K562 (cell line): ENCODE results near the gene CKMT2. TPM values are rescaled to one million over a fixed set of nuclear protein-coding genes. Genes with fewer than 3 reads are reported as not detected.

Experiments used
- ARID3B ChIP-seq: fragments of 250-450 bp; sonication (Bioruptor Pico); IDR thresholded peaks from 2 replicates; pipeline ENCODE4 v1.4.0; 2020; ENCODE audit warnings: borderline replicate concordance
- BRCA1 ChIP-seq, 2 experiments: fragments of 450-650 bp in 1 of 2; sonication (generic) in 1 of 2; formaldehyde crosslinking in 1 of 2; IDR thresholded peaks; 2 replicates each; pipeline versions ENCODE4 v1.5.0 to v1.6.1; 2017 to 2020; ENCODE audit warnings: mild to moderate bottlenecking in 1 of 2, missing genetic modification reagents in 1 of 2
- CHD1 ChIP-seq: fragments of 200-600 bp; sonication (generic); IDR thresholded peaks from one replicate; pipeline ENCODE4 v1.6.1; 2012; ENCODE audit warnings: mild to moderate bottlenecking, moderate library complexity, low read length, inconsistent platforms
- EGR1 ChIP-seq: fragments of 450-650 bp; conservative IDR thresholded peaks from 2 replicates; pipeline ENCODE4 v1.6.1; 2017; ENCODE audit warnings: mild to moderate bottlenecking
- ESRRA ChIP-seq: fragments of 450-650 bp; IDR thresholded peaks from 2 replicates; pipeline ENCODE4 v1.6.1; 2014; ENCODE audit warnings: low read depth, mild to moderate bottlenecking, moderate library complexity, borderline replicate concordance
- ETV6 ChIP-seq, 3 experiments: fragments of 150-350 bp in 1 of 3; sonication (generic) in 1 of 3; formaldehyde crosslinking in 1 of 3; IDR thresholded peaks; 2 replicates each; pipeline versions ENCODE4 v1.6.1 to v1.8.0; 2014 to 2022; ENCODE audit warnings: borderline replicate concordance in 2 of 3, low read depth in 2 of 3, antibody characterized with exemption in 1 of 3, low read length in 1 of 3, mild to moderate bottlenecking in 1 of 3, missing genetic modification reagents in 1 of 3
- FOXA1 ChIP-seq: fragments of 450-650 bp; IDR thresholded peaks from 2 replicates; pipeline ENCODE4 v1.6.1; 2016; ENCODE audit warnings: mild to moderate bottlenecking, borderline replicate concordance
- KDM2B ChIP-seq: fragments of 250-450 bp; sonication (Bioruptor Pico); IDR thresholded peaks from 2 replicates; pipeline ENCODE4 v1.8.0; 2021; ENCODE audit warnings: mild to moderate bottlenecking, moderate library complexity
- MCM2 ChIP-seq: fragments of 450-650 bp; IDR thresholded peaks from 2 replicates; pipeline ENCODE4 v1.6.1; 2017; ENCODE audit warnings: low read depth, mild to moderate bottlenecking
- PPARD ChIP-seq: fragments of 250-450 bp; sonication (Bioruptor Pico); IDR thresholded peaks from 2 replicates; pipeline ENCODE4 v1.8.0; 2022; ENCODE audit warnings: inconsistent platforms, mild to moderate bottlenecking, moderate library complexity
- SETDB1 ChIP-seq: IDR thresholded peaks from one replicate; pipeline ENCODE4 v1.6.1; 2012; ENCODE audit warnings: low read length, control low read depth, inconsistent platforms
- TAF15 ChIP-seq: fragments of 200-400 bp; formaldehyde crosslinking; IDR thresholded peaks from 2 replicates; pipeline ENCODE4 v1.6.1; 2017; ENCODE audit warnings: mild to moderate bottlenecking, low read depth, low read length, moderate library complexity
- ZNF121 ChIP-seq: sonication (generic); formaldehyde crosslinking; conservative IDR thresholded peaks from 2 replicates; pipeline ENCODE4 v1.8.0; 2022; ENCODE audit warnings: missing genetic modification reagents
- ZNF24 ChIP-seq: fragments of 450-650 bp; IDR thresholded peaks from 2 replicates; pipeline ENCODE4 v1.6.1; 2016
- polyA plus RNA-seq, 8 experiments: library from polyadenylated mRNA; depleted of rRNA in 4 of 8; stranded (reverse) in 5 of 8; unstranded in 3 of 8; fragments of >200 nt; fragmentation: Nextera tagmentation in 2 of 8; fragmentation: Illumina TruSeq in 1 of 8; extraction: Ambion mirVana in 2 of 8; extraction: Trizol in 1 of 8; gene quantifications; 2 replicates each; pipeline versions ENCODE4 v1.2.1 to v1.2.3, GENCODE V29; 2011 to 2014; ENCODE audit warnings: inconsistent platforms in 1 of 8, missing spikeins in 1 of 8
- total RNA-seq, 7 experiments: library from RNA; depleted of rRNA in 6 of 7; stranded (reverse); fragments of >200 nt in 6 of 7; fragmentation: Illumina TruSeq in 2 of 7; extraction: Trizol in 2 of 7; gene quantifications; 2 replicates each; pipeline versions ENCODE4 v1.2.1 to v1.2.3, GENCODE V29; 2011 to 2021; ENCODE audit warnings: low replicate concordance in 1 of 7
- TF ChIP-seq, protein P1 (sequence below), 2 experiments: fragments of 450-650 bp in 1 of 2; sonication (generic) in 1 of 2; formaldehyde crosslinking in 1 of 2; IDR thresholded peaks in 1 of 2; conservative IDR thresholded peaks in 1 of 2; 2 replicates each; pipeline versions ENCODE4 v1.6.1 to v1.8.1; 2016 to 2023; ENCODE audit warnings: mild to moderate bottlenecking in 2 of 2, moderate library complexity in 2 of 2, inconsistent platforms in 1 of 2, missing genetic modification reagents in 1 of 2
- TF ChIP-seq, protein P2 (sequence below): fragments of 450-650 bp; formaldehyde crosslinking; conservative IDR thresholded peaks from 2 replicates; pipeline ENCODE4 v1.4.0; 2022; ENCODE audit warnings: mild to moderate bottlenecking, missing genetic modification characterization
- TF ChIP-seq, protein P3 (sequence below): sonication (generic); formaldehyde crosslinking; IDR thresholded peaks from 2 replicates; pipeline ENCODE4 v1.8.0; 2022; ENCODE audit warnings: mild to moderate bottlenecking, missing genetic modification reagents
- TF ChIP-seq, protein P4 (sequence below): sonication (generic); formaldehyde crosslinking; IDR thresholded peaks from 2 replicates; pipeline ENCODE4 v1.8.1; 2023; ENCODE audit warnings: mild to moderate bottlenecking, missing genetic modification reagents

Gene CKMT2
- total and polyA plus RNA-seq, 9 of the 15 experiments (the other 6 are each of a cell fraction or from before 2014, with no cell fraction given) = 0.03 TPM; not detected in 8

DNA sequence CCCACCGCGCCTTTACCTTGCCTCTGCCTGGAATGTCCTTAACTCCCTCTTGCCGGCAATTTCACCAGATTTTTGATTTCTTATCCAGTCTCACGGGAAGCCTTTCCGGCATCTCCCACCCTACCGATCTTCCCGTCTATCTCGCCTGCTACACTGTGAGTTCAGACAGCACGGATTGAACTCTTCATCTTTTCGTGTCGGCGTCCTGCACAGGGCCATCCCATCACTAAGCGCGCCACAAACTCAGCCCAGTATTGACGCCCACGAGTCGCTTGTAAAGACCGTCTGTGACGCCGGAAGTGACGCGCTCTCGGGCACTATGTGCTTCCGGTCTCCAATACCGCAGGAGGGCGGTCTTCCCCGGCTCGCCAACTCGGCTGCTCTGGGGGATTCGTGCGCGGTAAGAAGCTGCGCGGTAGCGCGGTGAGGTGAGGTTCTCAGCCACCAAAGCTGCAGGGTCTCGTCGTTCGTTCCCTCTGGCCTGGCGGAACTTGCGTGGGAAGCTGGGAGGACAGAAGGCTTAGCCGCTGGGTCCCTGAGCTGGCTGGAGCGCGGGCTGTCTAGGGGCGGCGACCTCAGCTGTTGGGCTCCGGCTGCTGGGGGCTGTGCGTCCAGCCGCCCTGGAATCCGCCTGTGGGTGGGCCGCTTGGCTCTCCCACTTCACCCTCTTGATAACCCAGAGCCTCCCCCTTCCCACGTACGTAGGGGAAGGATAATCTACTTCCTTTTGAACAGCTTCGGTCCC, 68.3 kb downstream of the CKMT2 start, which contains the start of gene ZCCHC9 (continued):
- TF ChIP-seq MCM2 (no peak), FOXA1 (no peak), CHD1 (no peak), PPARD (CRISPR knock-in tag) (no peak), TAF15 (no peak), ETV6 (IDR thresholded peaks at IDR 0.05; ENCODE audit: borderline replicate concordance in 1 of 2, low read depth in 2 of 2, low read length in 1 of 2) (peak in 1 of 2 experiments; percentile 34; a peak in 1 of 4 replicates), ETV6 (CRISPR knock-in tag; IDR thresholded peaks at IDR 0.05; ENCODE audit: borderline replicate concordance) (no peak), ZNF121 (no peak), EGR1 (peak; percentile 95), ARID3B (no peak), ESRRA (peak; percentile 81; the same call in 1 of the 2 replicates), SETDB1 (no peak), KDM2B (CRISPR knock-in tag) (no peak), BRCA1 (IDR thresholded peaks at IDR 0.05) (no peak), BRCA1 (CRISPR knock-in tag; IDR thresholded peaks at IDR 0.05) (no peak), ZNF24 (peak; percentile 6; the same call in 1 of the 2 replicates)
- TF ChIP-seq, protein P1, sequence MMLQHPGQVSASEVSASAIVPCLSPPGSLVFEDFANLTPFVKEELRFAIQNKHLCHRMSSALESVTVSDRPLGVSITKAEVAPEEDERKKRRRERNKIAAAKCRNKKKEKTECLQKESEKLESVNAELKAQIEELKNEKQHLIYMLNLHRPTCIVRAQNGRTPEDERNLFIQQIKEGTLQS (IDR thresholded peaks at IDR 0.05) = no peak
- TF ChIP-seq, protein P1 (CRISPR knock-in tag; conservative IDR thresholded peaks at IDR 0.05) = 0 out of 2 replicates have a peak, but pooled peaks have one; percentile 36
- TF ChIP-seq, protein P2, sequence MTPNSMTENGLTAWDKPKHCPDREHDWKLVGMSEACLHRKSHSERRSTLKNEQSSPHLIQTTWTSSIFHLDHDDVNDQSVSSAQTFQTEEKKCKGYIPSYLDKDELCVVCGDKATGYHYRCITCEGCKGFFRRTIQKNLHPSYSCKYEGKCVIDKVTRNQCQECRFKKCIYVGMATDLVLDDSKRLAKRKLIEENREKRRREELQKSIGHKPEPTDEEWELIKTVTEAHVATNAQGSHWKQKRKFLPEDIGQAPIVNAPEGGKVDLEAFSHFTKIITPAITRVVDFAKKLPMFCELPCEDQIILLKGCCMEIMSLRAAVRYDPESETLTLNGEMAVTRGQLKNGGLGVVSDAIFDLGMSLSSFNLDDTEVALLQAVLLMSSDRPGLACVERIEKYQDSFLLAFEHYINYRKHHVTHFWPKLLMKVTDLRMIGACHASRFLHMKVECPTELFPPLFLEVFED (CRISPR knock-in tag) = no peak
- TF ChIP-seq, protein P3, sequence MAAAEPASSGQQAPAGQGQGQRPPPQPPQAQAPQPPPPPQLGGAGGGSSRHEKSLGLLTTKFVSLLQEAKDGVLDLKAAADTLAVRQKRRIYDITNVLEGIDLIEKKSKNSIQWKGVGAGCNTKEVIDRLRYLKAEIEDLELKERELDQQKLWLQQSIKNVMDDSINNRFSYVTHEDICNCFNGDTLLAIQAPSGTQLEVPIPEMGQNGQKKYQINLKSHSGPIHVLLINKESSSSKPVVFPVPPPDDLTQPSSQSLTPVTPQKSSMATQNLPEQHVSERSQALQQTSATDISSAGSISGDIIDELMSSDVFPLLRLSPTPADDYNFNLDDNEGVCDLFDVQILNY (CRISPR knock-in tag) = peak; percentile 71; the same call in 1 of the 2 replicates
- TF ChIP-seq, protein P4, sequence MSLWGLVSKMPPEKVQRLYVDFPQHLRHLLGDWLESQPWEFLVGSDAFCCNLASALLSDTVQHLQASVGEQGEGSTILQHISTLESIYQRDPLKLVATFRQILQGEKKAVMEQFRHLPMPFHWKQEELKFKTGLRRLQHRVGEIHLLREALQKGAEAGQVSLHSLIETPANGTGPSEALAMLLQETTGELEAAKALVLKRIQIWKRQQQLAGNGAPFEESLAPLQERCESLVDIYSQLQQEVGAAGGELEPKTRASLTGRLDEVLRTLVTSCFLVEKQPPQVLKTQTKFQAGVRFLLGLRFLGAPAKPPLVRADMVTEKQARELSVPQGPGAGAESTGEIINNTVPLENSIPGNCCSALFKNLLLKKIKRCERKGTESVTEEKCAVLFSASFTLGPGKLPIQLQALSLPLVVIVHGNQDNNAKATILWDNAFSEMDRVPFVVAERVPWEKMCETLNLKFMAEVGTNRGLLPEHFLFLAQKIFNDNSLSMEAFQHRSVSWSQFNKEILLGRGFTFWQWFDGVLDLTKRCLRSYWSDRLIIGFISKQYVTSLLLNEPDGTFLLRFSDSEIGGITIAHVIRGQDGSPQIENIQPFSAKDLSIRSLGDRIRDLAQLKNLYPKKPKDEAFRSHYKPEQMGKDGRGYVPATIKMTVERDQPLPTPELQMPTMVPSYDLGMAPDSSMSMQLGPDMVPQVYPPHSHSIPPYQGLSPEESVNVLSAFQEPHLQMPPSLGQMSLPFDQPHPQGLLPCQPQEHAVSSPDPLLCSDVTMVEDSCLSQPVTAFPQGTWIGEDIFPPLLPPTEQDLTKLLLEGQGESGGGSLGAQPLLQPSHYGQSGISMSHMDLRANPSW (CRISPR knock-in tag) = no peak
